ENCODE data around the gene AJM1. TPM values are rescaled to one million over a fixed set of nuclear protein-coding genes. Genes with fewer than 3 reads are reported as not detected.

AJM1 gene
- total RNA-seq, 1 donor from 2014 or later = 1.6 TPM

DNA sequence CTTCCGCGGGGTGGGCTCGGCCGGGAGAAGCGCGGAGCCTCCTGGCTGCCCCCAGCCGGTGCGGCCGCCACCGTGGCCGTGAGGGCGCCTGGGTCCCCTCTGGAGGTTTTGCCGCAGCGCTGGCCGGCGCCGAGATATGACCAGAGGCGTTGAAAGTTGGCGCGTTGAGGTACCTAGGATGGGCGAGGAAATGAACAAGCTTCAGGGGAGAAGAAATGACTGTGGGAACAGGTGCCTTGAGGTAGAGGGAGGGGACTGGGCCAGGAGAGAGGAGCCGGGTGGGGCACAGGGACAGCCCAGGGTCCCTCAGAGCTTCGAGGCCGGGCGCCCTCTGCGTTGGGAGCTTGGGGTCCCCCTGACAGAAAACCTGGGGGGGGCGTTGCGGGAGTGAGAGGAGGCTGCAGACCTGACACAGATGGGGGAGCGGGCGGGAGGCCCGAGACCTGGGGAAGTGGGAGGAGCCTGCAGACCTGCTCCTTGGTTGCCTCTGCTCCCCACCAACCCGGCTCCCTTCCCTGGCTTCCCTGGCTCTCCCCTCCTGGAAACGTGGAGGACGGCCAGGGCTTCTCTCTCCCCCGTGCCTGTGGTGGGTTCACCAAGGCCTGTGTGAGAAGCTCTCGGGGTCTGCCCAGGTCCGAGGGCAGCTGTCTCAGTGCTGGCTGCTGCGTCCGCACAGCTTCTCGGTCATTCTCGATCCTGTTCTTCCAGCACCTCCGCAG lies 20.3 kb upstream of the AJM1 start:
- POLR2A ChIA-PET = no interaction called here
- TF ChIP-seq CTCF (IDR thresholded peaks at IDR 0.05) = no peak
- intact Hi-C loops (cut with micrococcal nuclease) = no loop called here
- CTCF ChIA-PET = no interaction called here
- Mint-ChIP-seq H3K27ac (no peak overlapping the region), H3K4me1 (peaks cover 6% of the 10 kb centered on the region), H3K9me3 (no peaks in the 10 kb centered on the region), H3K36me3 (ENCODE audit: low read depth) (peaks cover 38% of the 10 kb centered on the region), H3K4me3 (no peak overlapping the region), H3K27me3 (no peaks in the 10 kb centered on the region)
- ATAC-seq (ENCODE audit: low read depth) (no peak), DNase-seq (no peak)

- no peak overlapping the region for H3K4me3 Mint-ChIP-seq
- ChIA-PET POLR2A (interaction anchor here (0.9 kb wide), 1 partner anchor 102 kb away, joined by 4 read pairs; no protein-coding TSS in a partner anchor), CTCF (no interaction called here)
- intact Hi-C loops (cut with micrococcal nuclease) = no loop called here
- peaks cover 36% of the 10 kb centered on the region for H3K36me3 Mint-ChIP-seq (ENCODE audit: low read depth)
- no peak for TF ChIP-seq CTCF (IDR thresholded peaks at IDR 0.05)
- peaks cover 6% of the 10 kb centered on the region for H3K4me1 Mint-ChIP-seq
- H3K27me3 Mint-ChIP-seq = no peaks in the 10 kb centered on the region
- DNase-seq = no peak
- H3K9me3 Mint-ChIP-seq = no peaks in the 10 kb centered on the region
- no peak overlapping the region for H3K27ac Mint-ChIP-seq
- ATAC-seq (ENCODE audit: low read depth) = no peak
Measured at GRCh38 chr9:136823136-136824046, 18.9 kb upstream of the AJM1 start.

DNA sequence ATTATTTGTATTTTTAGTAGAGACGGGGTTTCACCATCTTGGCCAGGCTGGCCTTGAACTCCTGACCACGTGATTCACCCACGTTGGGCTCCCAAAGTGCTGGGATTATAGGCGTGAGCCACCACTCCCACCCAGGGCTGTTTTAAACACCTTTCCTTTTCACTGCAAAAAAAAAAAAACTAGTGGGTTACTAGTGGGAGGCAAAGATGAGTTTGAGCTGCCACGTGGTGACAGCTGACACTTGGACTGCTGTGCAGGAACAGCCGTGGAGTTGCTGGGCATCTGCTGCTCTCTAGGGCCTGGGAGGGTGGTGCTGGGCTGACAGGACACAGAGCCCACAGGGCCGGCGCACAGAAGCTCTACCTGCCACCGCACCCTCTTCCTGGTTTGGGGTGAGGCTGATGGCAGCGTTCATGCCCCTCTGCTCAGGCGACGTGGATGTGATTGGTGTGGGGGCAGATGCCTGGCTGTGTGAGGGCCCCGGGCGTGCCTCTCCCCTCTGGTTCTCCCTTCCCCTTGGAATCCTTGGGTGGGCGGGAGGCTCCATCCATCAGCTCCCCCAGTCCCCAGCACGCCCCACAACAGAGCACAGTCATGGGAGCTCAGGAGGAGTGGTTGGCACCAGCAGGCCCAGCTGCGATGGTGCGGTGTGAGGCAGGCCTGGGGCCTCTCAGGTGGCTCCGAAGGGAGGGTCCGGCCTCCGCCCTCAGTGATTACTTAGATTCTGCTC lies 17.6 kb upstream of the AJM1 start:
- POLR2A ChIA-PET = no interaction called here
- Mint-ChIP-seq H3K27ac (no peak overlapping the region), H3K4me1 (peaks cover 6% of the 10 kb centered on the region), H3K4me3 (no peak overlapping the region), H3K36me3 (ENCODE audit: low read depth) (peaks cover 46% of the 10 kb centered on the region), H3K27me3 (no peaks in the 10 kb centered on the region), H3K9me3 (no peaks in the 10 kb centered on the region)
- no peak for ATAC-seq (ENCODE audit: low read depth)
- no peak for TF ChIP-seq CTCF (IDR thresholded peaks at IDR 0.05)
- CTCF ChIA-PET = no interaction called here
- intact Hi-C loops (cut with micrococcal nuclease) = no loop called here
- no peak for DNase-seq

GRCh38 chr9:136825295-136826187 lies 16.7 kb upstream of the AJM1 start:
- no peaks in the 10 kb centered on the region for H3K9me3 Mint-ChIP-seq
- peaks cover 6% of the 10 kb centered on the region for H3K4me1 Mint-ChIP-seq
- POLR2A ChIA-PET = no interaction called here
- intact Hi-C loops (cut with micrococcal nuclease) = no loop called here
- no peak for DNase-seq
- H3K27me3 Mint-ChIP-seq = no peaks in the 10 kb centered on the region
- H3K36me3 Mint-ChIP-seq (ENCODE audit: low read depth) = peaks cover 48% of the 10 kb centered on the region
- no peak overlapping the region for H3K4me3 Mint-ChIP-seq
- no peak for ATAC-seq (ENCODE audit: low read depth)
- no peak for TF ChIP-seq CTCF (IDR thresholded peaks at IDR 0.05)
- CTCF ChIA-PET = no interaction called here
- H3K27ac Mint-ChIP-seq = no peak overlapping the region
